ENCODE results near the gene RPUSD3. TPM values are rescaled to one million over a fixed set of nuclear protein-coding genes. Genes with fewer than 3 reads are reported as not detected.

RPUSD3 gene
- total and polyA plus RNA-seq, 2 donors (not counting 3 experiments of a cell fraction or from before 2014, with no cell fraction given), result 38.9 to 56.6 TPM

DNA sequence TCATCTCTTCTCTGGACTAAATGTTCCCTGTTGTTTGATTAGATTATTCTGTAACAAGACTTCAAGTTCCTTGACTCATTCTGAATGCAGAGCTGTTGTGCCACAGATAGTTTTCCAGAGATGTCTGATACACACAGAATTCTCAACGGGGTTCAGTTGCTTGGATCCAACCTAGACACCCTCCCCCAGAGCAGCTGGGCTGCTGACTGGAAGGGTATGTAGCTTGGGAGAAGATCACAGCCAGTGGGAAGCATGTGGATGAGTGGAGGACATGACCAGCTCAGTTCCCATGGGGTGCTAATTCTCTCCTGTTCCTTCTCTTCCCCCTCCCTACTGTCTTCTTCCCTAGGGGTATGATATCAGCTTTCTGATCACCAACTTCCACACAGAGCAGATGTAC lies 40.3 kb downstream of the RPUSD3 start:
- DNase-seq (ENCODE audit: low read depth, low spot score) (no peak), FAIRE-seq (no peak)
- Histone ChIP-seq H3K27me3 (ENCODE audit: control insufficient read depth in 2 of 2, insufficient read depth in 2 of 2, low read length in 2 of 2) (no peaks in the 10 kb centered on the region), H3K9me1 (replicated peaks; ENCODE audit: control insufficient read depth, extremely low read depth, insufficient read depth, low read length) (no peaks in the 10 kb centered on the region), H3K4me2 (ENCODE audit: insufficient read depth, low read length) (no peak overlapping the region), H3K79me2 (ENCODE audit: control insufficient read depth, insufficient read depth, low read length) (no peaks in the 10 kb centered on the region), H2AFZ (ENCODE audit: low read depth, low read length) (no peak overlapping the region), H4K20me1 (replicated peaks; ENCODE audit: control insufficient read depth, extremely low read depth, insufficient read depth, low read length) (no peaks in the 10 kb centered on the region), H3K9me3 (replicated peaks; ENCODE audit: control insufficient read depth, insufficient read depth, low read length) (no peaks in the 10 kb centered on the region), H3K36me3 (ENCODE audit: control insufficient read depth in 2 of 2, extremely low read depth in 1 of 2, insufficient read depth in 2 of 2, low read length in 2 of 2) (peaks cover 36 to 53% of the 10 kb centered on the region in 2 experiments), H3K27ac (ENCODE audit: insufficient read depth, low read depth, low read length) (no peak overlapping the region), H3K4me1 (ENCODE audit: control insufficient read depth, extremely low read depth, insufficient read depth, low read length) (no peaks in the 10 kb centered on the region), H3K4me3 (replicated peaks in 1 of 3; ENCODE audit: insufficient read depth in 1 of 3, low read depth in 1 of 3, low read length in 3 of 3) (no peak overlapping the region), H3K9ac (replicated peaks; ENCODE audit: extremely low read depth, insufficient read depth, low read length) (no peak overlapping the region)
- dilution Hi-C loops (cut with MboI; ENCODE audit: extremely low pct_ligation_motif_present, low sequenced_read_pairs), result no loop called here
- intact Hi-C loops (cut with micrococcal nuclease), result loop anchor here (10.0 kb wide), 1 partner anchor 299 kb away; no protein-coding TSS in a partner anchor
- POLR2A ChIA-PET, result no interaction called here
- BruUV-seq (replicated peaks), result no TSS peak
- TF ChIP-seq FOS (IDR thresholded peaks at IDR 0.05; ENCODE audit: borderline replicate concordance, insufficient read depth, low read length) (no peak), POLR2AphosphoS5 (IDR thresholded peaks at IDR 0.05; ENCODE audit: insufficient read depth, low read depth, low read length) (no peak), POLR2A (IDR thresholded peaks at IDR 0.05; ENCODE audit: low read depth, low read length) (no peak)
- CTCF ChIA-PET, result interaction anchor here (1.4 kb wide), 1 partner anchor 11 kb away, joined by 4 read pairs; the partner anchor contains the start of gene ARPC4

DNA sequence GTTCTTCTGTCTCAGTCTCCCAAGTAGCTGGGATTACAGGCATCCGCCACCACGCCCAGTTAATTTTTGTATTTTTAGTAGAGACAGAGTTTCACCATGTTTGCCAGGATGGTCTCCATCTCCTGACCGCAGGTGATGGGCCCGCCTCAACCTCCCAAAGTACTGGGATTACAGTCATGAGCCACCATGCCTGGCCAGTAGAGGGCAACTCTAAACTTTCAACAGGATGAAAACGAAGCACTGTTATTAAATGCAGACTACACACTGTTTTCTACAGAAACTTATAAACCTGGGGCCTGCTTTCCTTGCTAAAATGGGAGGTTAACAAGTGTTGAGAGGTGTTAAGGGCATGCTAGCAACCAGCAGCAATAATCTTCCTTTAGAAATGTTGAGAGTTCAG lies 43.3 kb downstream of the RPUSD3 start:
- dilution Hi-C loops (cut with MboI; ENCODE audit: extremely low pct_ligation_motif_present, low sequenced_read_pairs), result no loop called here
- Histone ChIP-seq H3K4me3 (replicated peaks in 1 of 3; ENCODE audit: insufficient read depth in 1 of 3, low read depth in 1 of 3, low read length in 3 of 3) (no peak overlapping the region), H3K36me3 (ENCODE audit: control insufficient read depth in 2 of 2, extremely low read depth in 1 of 2, insufficient read depth in 2 of 2, low read length in 2 of 2) (peaks cover 39 to 45% of the 10 kb centered on the region in 2 experiments), H3K9ac (replicated peaks; ENCODE audit: extremely low read depth, insufficient read depth, low read length) (no peak overlapping the region), H2AFZ (ENCODE audit: low read depth, low read length) (no peak overlapping the region), H3K9me3 (replicated peaks; ENCODE audit: control insufficient read depth, insufficient read depth, low read length) (no peaks in the 10 kb centered on the region), H3K27ac (ENCODE audit: insufficient read depth, low read depth, low read length) (no peak overlapping the region), H3K9me1 (replicated peaks; ENCODE audit: control insufficient read depth, extremely low read depth, insufficient read depth, low read length) (no peaks in the 10 kb centered on the region), H4K20me1 (replicated peaks; ENCODE audit: control insufficient read depth, extremely low read depth, insufficient read depth, low read length) (no peaks in the 10 kb centered on the region), H3K79me2 (ENCODE audit: control insufficient read depth, insufficient read depth, low read length) (peaks cover 16% of the 10 kb centered on the region), H3K4me1 (ENCODE audit: control insufficient read depth, extremely low read depth, insufficient read depth, low read length) (no peaks in the 10 kb centered on the region), H3K4me2 (ENCODE audit: insufficient read depth, low read length) (no peak overlapping the region), H3K27me3 (ENCODE audit: control insufficient read depth in 2 of 2, insufficient read depth in 2 of 2, low read length in 2 of 2) (no peaks in the 10 kb centered on the region)
- no TSS peak for BruUV-seq (replicated peaks)
- intact Hi-C loops (cut with micrococcal nuclease), result loop anchor here (10.0 kb wide), 1 partner anchor 296 kb away; no protein-coding TSS in a partner anchor
- TF ChIP-seq JUN (IDR thresholded peaks at IDR 0.05; ENCODE audit: borderline replicate concordance, insufficient read depth, insufficient read length, low read depth) (no peak), CTCF (IDR thresholded peaks at IDR 0.05; ENCODE audit: extremely low read depth in 1 of 2, insufficient read depth in 1 of 2, low read depth in 1 of 2, low read length in 2 of 2) (peak; percentile 12 to 22)
- DNase-seq (ENCODE audit: low read depth, low spot score), result no peak
- peak; percentile 60 for FAIRE-seq
- ChIA-PET CTCF (no interaction called here), POLR2A (no interaction called here)

Data from endothelial cell of umbilical vein (primary cell).